ENCODE measurements around the gene JPH4.

GRCh38 chr14:23543403-23543802 lies 35.2 kb downstream of the JPH4 start:
- TF ChIP-seq CTCF (conservative IDR thresholded peaks at IDR 0.05; ENCODE audit: low read length) (no peak), EZH2phosphoT487 (IDR thresholded peaks at IDR 0.05; ENCODE audit: borderline replicate concordance, low read depth, low read length) (no peak)

All from OCI-LY7 (cell line).